ENCODE results near the gene CTNND2.
A peak's percentile ranks its signal among the peaks of the same experiment; 100 is the strongest.

CTNND2 gene

DNA sequence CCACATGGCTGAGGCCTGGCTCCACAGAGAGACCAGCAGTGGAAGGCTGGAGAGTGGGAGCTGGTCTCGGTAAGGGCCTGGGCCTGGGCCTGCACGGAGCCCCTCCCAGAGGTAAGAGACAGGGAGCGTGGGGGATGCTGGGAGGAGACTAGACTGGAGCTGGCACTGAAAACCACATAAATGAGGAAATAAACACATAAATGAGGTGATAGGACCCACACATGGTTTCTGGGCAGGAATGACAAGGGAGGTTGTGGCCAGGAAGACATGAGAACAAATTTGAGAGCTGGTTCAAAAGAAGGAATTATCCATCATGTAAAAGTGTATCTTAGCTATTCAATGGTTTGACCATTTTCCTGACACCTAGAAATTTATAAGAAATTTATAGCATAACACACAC, 691.5 kb downstream of the CTNND2 start:
- DNase-seq (ENCODE audit: low read depth): no peak
- no peak overlapping the region for H3K4me3 ChIP-seq (ENCODE audit: low read depth, low read length)
- no peak for TF ChIP-seq CTCF (IDR thresholded peaks at IDR 0.05; ENCODE audit: low read depth, low read length, missing control alignments)

- DNase-seq (ENCODE audit: low read depth): no peak
- TF ChIP-seq CTCF (IDR thresholded peaks at IDR 0.05; ENCODE audit: low read depth, low read length, missing control alignments): no peak
- no peak overlapping the region for H3K4me3 ChIP-seq (ENCODE audit: low read depth, low read length)
Observed at GRCh38 chr5:11197726-11198125, 706.5 kb downstream of the CTNND2 start.

GRCh38 chr5:11191673-11192072, 712.6 kb downstream of the CTNND2 start:
- H3K4me3 ChIP-seq (ENCODE audit: low read depth, low read length): no peak overlapping the region
- DNase-seq (ENCODE audit: low read depth): no peak
- no peak for TF ChIP-seq CTCF (IDR thresholded peaks at IDR 0.05; ENCODE audit: low read depth, low read length, missing control alignments)

DNA sequence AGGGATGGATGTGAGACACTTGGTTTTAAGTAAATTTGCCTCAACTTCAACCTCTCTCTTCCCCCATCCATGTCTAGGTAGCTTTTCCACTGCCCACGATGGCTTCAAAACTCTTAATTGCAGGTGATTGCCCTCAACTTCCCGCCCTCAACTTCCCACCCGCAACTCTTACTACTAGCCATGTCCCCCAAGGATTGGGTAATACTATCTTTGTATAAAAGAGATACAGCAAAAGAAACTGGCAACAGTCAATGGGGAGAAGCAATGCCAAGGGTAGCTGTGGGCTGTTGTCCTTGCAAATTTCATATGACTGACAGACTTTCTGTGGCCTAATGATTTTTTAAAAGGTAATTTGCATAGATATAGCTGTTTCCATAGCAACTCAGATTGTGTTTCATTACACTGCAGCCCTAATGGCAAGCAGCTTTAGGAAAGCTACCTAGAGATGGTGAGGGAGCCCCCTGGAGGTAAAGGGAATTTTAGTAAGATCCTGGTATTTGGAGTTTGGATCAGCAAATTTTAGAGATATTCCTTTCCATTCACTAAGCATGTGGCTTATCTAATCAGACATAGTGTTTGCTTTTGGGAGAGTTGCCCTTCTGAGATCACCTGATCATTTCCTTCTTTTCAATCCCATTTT, 721.7 kb downstream of the CTNND2 start:
- no peak for DNase-seq (ENCODE audit: low read depth)
- no peak overlapping the region for H3K4me3 ChIP-seq (ENCODE audit: low read depth, low read length)
- TF ChIP-seq CTCF (IDR thresholded peaks at IDR 0.05; ENCODE audit: low read depth, low read length, missing control alignments): peak; percentile 46

DNA sequence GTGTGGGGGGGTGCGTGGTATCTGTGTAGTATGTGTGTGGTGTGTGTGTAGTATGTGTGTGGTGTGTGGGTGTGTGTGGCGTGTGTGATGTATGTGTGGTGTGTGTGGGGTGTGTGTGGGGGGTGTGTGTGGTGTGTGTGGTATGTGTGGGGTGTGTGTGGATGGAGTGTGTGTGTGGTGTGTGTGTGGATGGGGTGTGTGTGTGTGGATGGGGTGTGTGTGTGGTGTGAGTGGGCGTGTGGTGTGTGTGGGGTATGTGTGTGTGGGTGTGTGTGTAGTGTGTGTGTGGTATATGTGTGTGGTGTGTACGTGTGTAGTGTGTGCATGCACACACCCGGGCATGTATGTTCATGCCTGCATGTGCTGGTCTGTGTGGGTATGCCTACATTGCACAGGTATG, 722.3 kb downstream of the CTNND2 start:
- no peak for DNase-seq (ENCODE audit: low read depth)
- no peak for TF ChIP-seq CTCF (IDR thresholded peaks at IDR 0.05; ENCODE audit: low read depth, low read length, missing control alignments)
- H3K4me3 ChIP-seq (ENCODE audit: low read depth, low read length): no peak overlapping the region

GRCh38 chr5:11180890-11181289, 723.4 kb downstream of the CTNND2 start:
- no peak for DNase-seq (ENCODE audit: low read depth)
- no peak overlapping the region for H3K4me3 ChIP-seq (ENCODE audit: low read depth, low read length)
- no peak for TF ChIP-seq CTCF (IDR thresholded peaks at IDR 0.05; ENCODE audit: low read depth, low read length, missing control alignments)

- H3K4me3 ChIP-seq (ENCODE audit: low read depth, low read length): no peak overlapping the region
- no peak for TF ChIP-seq CTCF (IDR thresholded peaks at IDR 0.05; ENCODE audit: low read depth, low read length, missing control alignments)
- no peak for DNase-seq (ENCODE audit: low read depth)
Observed at GRCh38 chr5:11177999-11178711, 726.1 kb downstream of the CTNND2 start.

Measured in GM12864 (cell line).